MCF 10A (cell line): Measurements from ENCODE around the gene PTPRE. TPM values are rescaled to one million over a fixed set of nuclear protein-coding genes. Genes with fewer than 3 reads are reported as not detected.
A peak's percentile ranks its signal among the peaks of the same experiment; 100 is the strongest.

Experiments used
- BruUV-seq: library from RNA; stranded (reverse); fragments of 400-500 nt; replicated peaks from 2 replicates; lab custom pipeline; 2021; lab: Mats Ljungman, UMichigan
- CTCF ChIA-PET: fragments of 300-600 bp; sonication (Branson Sonifier 250); formaldehyde crosslinking; extraction: SDS; loops from one replicate; lab custom pipeline; 2021; ENCODE audit warnings: antibody characterized with exemption, inconsistent platforms; lab: Yijun Ruan, JAX
- POLR2A ChIA-PET: fragments of 300-600, 350-650 bp; sonication (Branson Sonifier 250); formaldehyde crosslinking; extraction: SDS; loops from one replicate; lab custom pipeline; 2020; ENCODE audit warnings: antibody characterized with exemption, inconsistent platforms; lab: Yijun Ruan, JAX
- DNase-seq: peaks from one replicate; pipeline ENCODE4 v3.0.0-alpha.2; 2018; ENCODE audit not compliant: unreplicated experiment
- H3K27ac Mint-ChIP-seq: one replicate; pipeline ENCODE4 v1.8.0; 2022; ENCODE audit warnings: mild to moderate bottlenecking, low read depth, mixed read lengths; ENCODE audit not compliant: unreplicated experiment
- H3K27me3 Mint-ChIP-seq: one replicate; pipeline ENCODE4 v1.8.0; 2022; ENCODE audit warnings: mixed read lengths; ENCODE audit not compliant: insufficient read depth, unreplicated experiment
- H3K36me3 Mint-ChIP-seq: one replicate; pipeline ENCODE4 v1.8.0; 2022; ENCODE audit warnings: mild to moderate bottlenecking, moderate library complexity, mixed read lengths; ENCODE audit not compliant: insufficient read depth, unreplicated experiment
- H3K4me1 Mint-ChIP-seq: one replicate; pipeline ENCODE4 v1.8.0; 2022; ENCODE audit warnings: mixed read lengths; ENCODE audit not compliant: insufficient read depth, unreplicated experiment
- H3K4me3 Mint-ChIP-seq: one replicate; pipeline ENCODE4 v1.8.0; 2022; ENCODE audit warnings: mild to moderate bottlenecking, moderate library complexity, mixed read lengths; ENCODE audit not compliant: unreplicated experiment
- H3K9me3 Mint-ChIP-seq: one replicate; pipeline ENCODE4 v1.8.0; 2022; ENCODE audit warnings: mixed read lengths; ENCODE audit not compliant: unreplicated experiment
- CTCF ChIP-seq: fragments of 200-600 bp; IDR thresholded peaks from one replicate; pipeline ENCODE4 v1.8.0; 2022; ENCODE audit warnings: antibody characterized with exemption, mild to moderate bottlenecking; ENCODE audit not compliant: unreplicated experiment
- intact Hi-C: fragments of 100-400 bp; cut with micrococcal nuclease; formaldehyde crosslinking; loops from 2 replicates; pipeline ENCODE4 v1.14.1; 2022
- total RNA-seq: library from RNA; stranded (reverse); gene quantifications from 2 replicates; pipeline ENCODE4 v1.2.3, GENCODE V29; 2022

Gene PTPRE
- total RNA-seq, 1 experiment from 2014 or later = 34.6 TPM

- no peak overlapping the region for H3K27ac Mint-ChIP-seq
- no peak for TF ChIP-seq CTCF
- ChIA-PET POLR2A (interaction anchor here (0.6 kb wide), 1 partner anchor 197 kb away, joined by 3 read pairs; no protein-coding TSS in a partner anchor), CTCF (interaction anchor here (1.8 to 7.4 kb wide), 5 partner anchors 13 to 110 kb away, joined by 5 to 55 read pairs (median 7); partner anchors contain the start of gene PTPRE)
- H3K36me3 Mint-ChIP-seq = no peaks in the 10 kb centered on the region
- no peaks in the 10 kb centered on the region for H3K9me3 Mint-ChIP-seq
- intact Hi-C loops = no loop called here
- peaks cover 17% of the 10 kb centered on the region for H3K4me1 Mint-ChIP-seq
- BruUV-seq = no TSS peak
- DNase-seq = no peak
- H3K4me3 Mint-ChIP-seq = no peak overlapping the region
- H3K27me3 Mint-ChIP-seq = no peaks in the 10 kb centered on the region
Measured at GRCh38 chr10:127925471-127926207, 18.7 kb downstream of the PTPRE start.

GRCh38 chr10:127926455-127926854 is 19.6 kb downstream of the PTPRE start:
- H3K27me3 Mint-ChIP-seq = no peaks in the 10 kb centered on the region
- POLR2A ChIA-PET = no interaction called here
- BruUV-seq = no TSS peak

GRCh38 chr10:127928021-127928806 is 21.3 kb downstream of the PTPRE start:
- POLR2A ChIA-PET = interaction anchor here (0.5 to 0.8 kb wide), 2 partner anchors 9 to 1639 kb away, joined by 3 read pairs; no protein-coding TSS in a partner anchor
- Mint-ChIP-seq H3K36me3 (no peaks in the 10 kb centered on the region), H3K27me3 (no peaks in the 10 kb centered on the region), H3K4me3 (no peak overlapping the region), H3K27ac (no peak overlapping the region), H3K4me1 (peaks cover 1% of the 10 kb centered on the region), H3K9me3 (no peaks in the 10 kb centered on the region)
- intact Hi-C loops = no loop called here
- no peak for TF ChIP-seq CTCF
- BruUV-seq = no TSS peak
- DNase-seq = peak; percentile 36
- CTCF ChIA-PET = interaction anchor here (1.1 kb wide), 1 partner anchor 207 kb away, joined by 3 read pairs; no protein-coding TSS in a partner anchor

More at GRCh38 chr10:127926455-127926854, 19.6 kb downstream of the PTPRE start:
- H3K4me3 Mint-ChIP-seq = no peak overlapping the region
- intact Hi-C loops = no loop called here
- peaks cover 11% of the 10 kb centered on the region for H3K4me1 Mint-ChIP-seq
- no peak overlapping the region for H3K27ac Mint-ChIP-seq
- CTCF ChIA-PET = interaction anchor here (7.4 kb wide), 1 partner anchor 20 kb away, joined by 55 read pairs; the partner anchor contains the start of gene PTPRE
- no peaks in the 10 kb centered on the region for H3K9me3 Mint-ChIP-seq
- no peaks in the 10 kb centered on the region for H3K36me3 Mint-ChIP-seq
- no peak for TF ChIP-seq CTCF
- DNase-seq = no peak
